Measurements from ENCODE around the gene OR5K3.

Gene OR5K3

GRCh38 chr3:98434412-98434811 is 43.9 kb downstream of the OR5K3 start:
- DNase-seq: no peak

DNA sequence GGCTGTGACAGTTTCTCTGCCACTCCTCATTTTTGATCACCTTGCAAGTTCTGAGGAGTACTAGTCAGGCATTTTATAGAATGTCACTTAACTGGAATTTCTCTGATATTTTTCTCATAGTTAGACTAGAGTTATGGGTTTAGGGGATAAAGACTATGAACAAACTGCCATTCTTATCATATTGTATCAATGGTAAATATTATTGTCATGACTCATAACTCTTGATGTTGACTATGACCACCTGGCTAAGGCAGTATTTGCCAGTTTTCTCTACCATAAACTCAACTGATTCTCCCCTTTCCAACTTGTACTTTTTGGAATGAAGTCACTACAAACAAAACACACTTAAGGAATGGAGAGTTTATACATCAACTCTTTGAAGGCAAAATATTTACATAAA is 49.8 kb downstream of the OR5K3 start:
- no peak for DNase-seq

Measured in NCI-H146 (cell line).